ENCODE data around the gene PDE4A. TPM values are rescaled to one million over a fixed set of nuclear protein-coding genes. Genes with fewer than 3 reads are reported as not detected.
A peak's percentile ranks its signal among the peaks of the same experiment; 100 is the strongest.

PDE4A gene
- total and polyA plus RNA-seq, 2 of the 13 experiments (the other 11 are each of a cell fraction or from before 2014, with no cell fraction given), result 1.1 to 4.1 TPM

- TF ChIP-seq RERE (CRISPR knock-in tag; IDR thresholded peaks at IDR 0.05; ENCODE audit: low read depth) (no peak), ATF7-NPFF (CRISPR knock-in tag; IDR thresholded peaks at IDR 0.05; ENCODE audit: low read depth) (no peak), RELA (CRISPR knock-in tag; IDR thresholded peaks at IDR 0.05) (no peak), MYPOP (CRISPR knock-in tag; IDR thresholded peaks at IDR 0.05) (no peak), PAF1 (CRISPR knock-in tag; IDR thresholded peaks at IDR 0.05) (no peak), TFDP1 (CRISPR knock-in tag; IDR thresholded peaks at IDR 0.05; ENCODE audit: borderline replicate concordance) (peak; percentile 60), NFIC (IDR thresholded peaks at IDR 0.05; ENCODE audit: low read length) (no peak), PREB (CRISPR knock-in tag; IDR thresholded peaks at IDR 0.05) (no peak), ZFY (CRISPR knock-in tag; IDR thresholded peaks at IDR 0.05) (peak; percentile 80), ZNF816 (CRISPR knock-in tag; IDR thresholded peaks at IDR 0.05; ENCODE audit: borderline replicate concordance) (no peak), KLF6 (CRISPR knock-in tag; IDR thresholded peaks at IDR 0.05) (no peak), REST (IDR thresholded peaks at IDR 0.05; ENCODE audit: borderline replicate concordance in 1 of 2, low read depth in 1 of 2, low read length in 2 of 2) (0 out of 4 replicates have a peak, but pooled peaks of 1 of the 2 experiments have one; percentile 21), ELF1 (CRISPR knock-in tag; IDR thresholded peaks at IDR 0.05) (peak; percentile 80), ZNF317 (CRISPR knock-in tag; IDR thresholded peaks at IDR 0.05) (peak; percentile 37; the same call in 1 of the 2 replicates)
Measured at GRCh38 chr19:10403137-10404021, 17.0 kb upstream of the PDE4A start, which contains the start of gene CDC37 (continued).
